HUDEP-2 (cell line): ENCODE data around the gene SV2B.
A peak's percentile ranks its signal among the peaks of the same experiment; 100 is the strongest.
"Not testable (repeated sequence)": the region's sequence is repeated elsewhere in the genome, so short reads cannot be mapped to it uniquely, and the experiment has no call there.

ENCODE experiments used
- DNase-seq, 76 experiments: peaks; one replicate each; lab custom pipeline; 2025; ENCODE audit not compliant: unreplicated experiment in 76 of 76; lab: John Stamatoyannopoulos, UW

SV2B gene

DNA sequence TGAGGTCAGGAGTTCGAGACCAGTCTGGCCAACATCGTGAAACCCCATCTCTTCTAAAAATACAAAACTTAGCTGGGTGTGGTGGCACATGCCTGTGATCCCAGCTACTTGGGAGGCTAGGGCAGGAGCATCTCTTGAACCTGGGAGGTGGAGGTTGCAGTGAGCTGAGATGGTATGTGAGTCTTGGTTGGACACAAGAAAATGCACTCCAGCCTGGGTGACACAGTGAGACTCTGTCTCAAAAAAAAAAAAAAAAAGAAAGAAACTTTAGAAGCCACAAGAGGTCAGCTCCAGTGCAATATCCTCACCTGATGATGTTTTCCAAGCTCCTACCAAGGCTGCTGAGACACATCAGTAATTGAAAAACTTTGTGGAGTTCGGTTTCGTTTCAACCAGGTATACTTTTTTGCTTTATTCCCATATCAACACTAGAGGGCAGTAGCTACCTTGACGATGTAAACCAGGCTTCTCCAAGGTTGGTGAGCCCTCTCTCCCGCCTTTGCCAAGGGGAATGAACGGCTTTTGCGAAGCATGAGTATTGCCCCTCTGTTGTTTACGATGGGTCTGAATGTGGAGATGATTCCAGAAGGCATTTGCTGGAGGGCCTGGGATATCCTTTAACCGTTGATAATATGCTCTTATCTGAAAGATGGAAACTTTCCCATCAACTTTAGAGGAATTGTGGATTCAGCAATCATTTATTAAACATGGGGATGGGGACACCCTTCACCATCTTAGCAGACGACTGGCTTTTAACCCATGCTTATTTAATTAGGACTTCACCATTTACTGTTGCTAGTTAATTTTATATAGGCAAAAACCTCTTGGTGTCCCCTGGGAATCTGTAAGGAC is 202.8 kb downstream of the SV2B start:
- DNase-seq: peak in 27 of 76 experiments; percentile 1 to 66 (median 29)

DNA sequence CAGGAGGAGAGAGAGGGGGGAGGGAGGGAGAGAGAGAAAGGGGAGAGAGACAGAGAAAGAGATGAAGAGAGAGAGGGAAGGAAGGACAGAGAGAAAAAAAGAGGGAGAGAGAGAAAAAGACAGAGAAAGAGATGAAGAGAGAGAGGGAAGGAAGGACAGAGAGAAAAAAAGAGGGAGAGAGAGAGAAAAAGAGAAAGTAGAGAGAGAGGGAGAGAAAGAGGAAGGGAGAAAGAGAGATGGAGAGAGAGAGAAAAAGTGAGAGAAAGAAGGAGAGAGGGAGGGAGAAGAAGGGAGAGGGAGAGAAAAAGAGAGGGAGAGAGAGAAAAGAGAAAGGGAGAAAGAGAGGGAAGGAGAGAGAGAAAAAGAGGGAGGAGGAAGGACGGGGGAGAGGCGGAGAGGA is 204.2 kb downstream of the SV2B start:
- no peak for DNase-seq

DNA sequence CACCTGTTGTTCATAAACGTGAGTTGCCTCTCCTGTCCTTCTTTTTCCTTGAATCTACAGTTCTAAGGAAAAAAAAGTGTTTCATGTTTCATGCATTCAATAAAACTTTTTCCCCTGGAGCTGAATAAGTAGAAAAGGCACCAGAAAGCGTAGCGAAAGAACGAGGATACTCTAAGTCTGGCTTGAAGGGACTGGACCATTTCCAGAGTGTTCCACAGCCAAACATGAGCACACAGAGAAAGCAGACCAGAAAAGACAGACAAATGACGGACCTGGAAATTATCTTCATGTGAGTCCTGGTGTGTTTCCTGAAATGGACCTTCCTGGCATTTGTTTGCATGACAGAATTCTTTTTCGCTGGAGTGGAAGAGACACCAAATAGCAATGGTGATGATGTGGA is 204.7 kb downstream of the SV2B start:
- no peak for DNase-seq

DNA sequence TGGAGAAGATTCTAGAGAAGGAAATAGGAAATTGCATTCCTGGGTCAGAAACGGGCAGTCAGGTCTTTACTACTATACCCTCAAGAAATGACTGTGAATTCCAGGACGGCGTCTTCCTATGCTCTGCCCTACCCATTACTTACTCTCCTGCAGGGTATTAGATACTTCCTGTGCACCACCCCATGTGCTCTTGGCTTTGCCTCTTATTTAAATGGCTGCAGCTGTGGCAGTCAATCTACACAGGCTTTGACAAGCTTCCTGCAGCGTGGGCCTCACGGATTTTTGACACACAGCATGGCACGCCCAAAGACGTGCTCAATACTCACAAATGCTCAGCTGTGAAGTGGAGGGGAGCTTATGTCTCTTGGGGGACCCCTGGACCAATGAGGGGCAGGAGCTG is 206.1 kb downstream of the SV2B start:
- DNase-seq: no peak

DNA sequence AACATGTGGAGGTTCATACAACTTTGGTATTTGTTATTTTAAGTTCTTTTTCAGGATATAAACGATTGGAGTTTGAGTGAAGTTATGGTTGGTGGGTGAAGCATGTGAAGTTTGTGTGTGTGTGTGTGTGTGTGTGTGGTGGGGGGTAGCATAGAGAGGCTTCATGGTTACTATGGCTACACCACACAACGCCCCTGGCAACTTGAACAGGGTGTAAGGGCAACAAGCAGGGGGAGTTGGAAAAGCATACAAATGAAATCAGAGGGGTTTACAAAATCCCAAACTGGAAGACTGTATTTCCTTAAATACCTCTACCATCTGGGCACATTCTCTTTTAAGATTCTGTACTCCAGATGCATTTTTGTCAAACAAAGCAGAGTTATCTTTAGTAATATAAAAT is 207.5 kb downstream of the SV2B start:
- no peak for DNase-seq

DNA sequence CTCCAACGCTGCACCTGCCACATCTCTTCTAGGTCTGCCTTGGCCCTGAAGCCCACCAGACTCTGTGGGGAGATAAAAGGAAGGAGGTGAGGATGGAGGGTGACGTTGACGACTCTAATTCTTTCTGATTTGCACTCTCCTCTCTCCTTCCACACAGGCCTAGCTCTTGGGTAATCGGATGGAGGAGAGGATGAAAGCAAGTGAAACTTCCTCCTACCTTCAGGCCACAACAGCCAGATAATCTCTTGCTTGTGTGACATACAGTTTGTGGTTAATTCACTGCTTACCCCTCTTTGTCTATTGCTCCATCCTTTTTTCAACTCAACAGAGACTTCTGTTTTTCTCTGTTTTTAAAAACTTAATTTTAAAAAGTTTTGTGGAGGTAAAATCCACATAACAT is 208.1 kb downstream of the SV2B start:
- DNase-seq: no peak

DNA sequence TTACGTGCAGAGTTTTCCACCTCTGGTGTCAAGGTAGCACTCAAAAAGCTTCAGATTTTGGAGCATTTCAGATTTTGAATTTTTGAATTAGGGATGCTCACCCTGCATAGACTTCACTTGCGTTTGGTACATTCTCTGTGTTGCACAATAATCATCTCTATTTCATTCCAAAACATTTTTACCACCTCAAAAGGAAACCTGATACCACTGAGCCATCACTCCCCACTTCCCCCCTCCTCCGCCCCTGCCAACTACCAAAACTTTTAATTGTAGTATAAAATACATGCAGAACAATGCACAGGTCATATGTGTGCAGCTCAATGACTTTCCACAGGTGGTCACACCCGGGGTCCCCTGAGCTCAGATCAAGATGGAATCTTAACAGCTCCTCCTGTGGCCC is 208.8 kb downstream of the SV2B start:
- no peak for DNase-seq

DNA sequence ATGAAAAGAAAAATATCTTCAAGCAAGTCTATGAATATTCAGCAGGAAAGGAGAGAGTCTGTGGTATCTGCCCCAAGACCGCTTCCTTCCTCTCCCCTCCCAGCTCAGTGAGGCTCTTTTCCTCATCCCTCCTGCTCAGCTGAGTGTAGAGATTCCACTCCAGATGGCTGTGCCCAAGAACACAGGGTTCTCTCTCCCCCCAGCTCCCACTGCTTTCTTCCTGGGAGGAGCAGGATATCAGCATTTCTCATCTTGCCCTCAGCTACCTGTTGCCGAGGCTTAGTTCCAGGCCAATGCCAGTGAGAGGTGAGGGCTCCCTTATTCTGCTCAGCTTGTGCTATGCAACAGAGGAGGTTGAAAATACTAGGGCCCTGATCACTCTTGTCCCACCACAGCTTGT is 211.9 kb downstream of the SV2B start:
- DNase-seq: no peak

DNA sequence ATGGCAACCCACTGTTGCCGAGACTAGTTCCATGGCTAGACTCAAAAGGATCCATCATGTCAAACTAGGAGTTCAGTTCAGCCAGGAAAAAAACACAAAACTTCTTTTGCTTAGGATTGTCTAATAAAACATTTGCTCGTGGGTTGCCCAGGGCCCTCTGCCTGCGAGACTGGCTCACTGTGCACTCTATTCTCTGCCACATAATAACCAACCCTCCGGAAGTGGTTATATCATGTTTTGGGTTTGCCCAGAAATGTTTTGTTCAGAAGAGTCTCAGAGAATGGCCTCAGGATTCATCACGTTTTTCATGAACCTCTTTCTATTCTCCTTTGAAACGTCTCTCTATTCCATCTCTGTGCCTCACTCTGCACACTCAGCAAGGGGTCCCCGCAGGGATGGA is 216.1 kb downstream of the SV2B start:
- no peak for DNase-seq

DNA sequence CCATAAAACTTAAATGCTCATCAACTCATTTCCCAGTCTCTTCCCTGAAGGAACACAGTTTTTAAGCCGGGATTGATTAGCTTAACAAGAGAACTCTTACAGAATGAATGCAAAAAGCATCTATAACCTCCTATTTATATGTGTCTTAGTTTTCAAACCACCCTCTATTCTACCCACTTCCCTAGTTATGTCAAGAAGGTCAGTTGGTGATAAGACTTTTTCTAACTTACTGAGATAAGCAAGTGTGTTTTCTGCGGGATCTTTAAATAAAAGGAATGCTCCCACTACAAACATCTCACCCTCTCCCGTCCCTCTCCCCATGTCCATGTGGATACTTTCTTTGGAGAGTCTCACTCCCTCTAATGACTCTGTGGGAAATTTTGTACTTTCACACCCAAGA is 218.5 kb downstream of the SV2B start:
- peak in 3 of 76 experiments; percentile 2 to 37 (median 21) for DNase-seq

DNA sequence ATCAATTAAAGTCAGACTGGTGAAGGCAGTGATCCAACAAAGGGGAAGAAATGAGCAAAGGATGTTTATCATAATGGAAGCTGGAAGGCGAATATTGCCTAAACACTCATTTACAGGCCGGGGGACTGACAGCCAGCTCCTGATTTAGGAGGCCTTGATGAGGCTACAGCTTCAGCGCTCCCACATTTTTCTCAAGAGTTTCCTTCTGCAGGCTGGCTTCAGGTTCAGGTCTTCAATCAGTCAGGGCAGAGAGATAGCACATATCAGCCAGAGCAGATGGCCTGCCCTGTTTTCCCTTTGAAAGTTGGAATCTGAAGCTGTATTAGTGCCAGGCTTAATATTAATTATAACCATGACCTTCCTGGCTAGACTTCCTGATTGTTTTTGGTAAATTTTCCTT is 218.9 kb downstream of the SV2B start:
- peak in 17 of 76 experiments; percentile 1 to 37 (median 15) for DNase-seq

DNA sequence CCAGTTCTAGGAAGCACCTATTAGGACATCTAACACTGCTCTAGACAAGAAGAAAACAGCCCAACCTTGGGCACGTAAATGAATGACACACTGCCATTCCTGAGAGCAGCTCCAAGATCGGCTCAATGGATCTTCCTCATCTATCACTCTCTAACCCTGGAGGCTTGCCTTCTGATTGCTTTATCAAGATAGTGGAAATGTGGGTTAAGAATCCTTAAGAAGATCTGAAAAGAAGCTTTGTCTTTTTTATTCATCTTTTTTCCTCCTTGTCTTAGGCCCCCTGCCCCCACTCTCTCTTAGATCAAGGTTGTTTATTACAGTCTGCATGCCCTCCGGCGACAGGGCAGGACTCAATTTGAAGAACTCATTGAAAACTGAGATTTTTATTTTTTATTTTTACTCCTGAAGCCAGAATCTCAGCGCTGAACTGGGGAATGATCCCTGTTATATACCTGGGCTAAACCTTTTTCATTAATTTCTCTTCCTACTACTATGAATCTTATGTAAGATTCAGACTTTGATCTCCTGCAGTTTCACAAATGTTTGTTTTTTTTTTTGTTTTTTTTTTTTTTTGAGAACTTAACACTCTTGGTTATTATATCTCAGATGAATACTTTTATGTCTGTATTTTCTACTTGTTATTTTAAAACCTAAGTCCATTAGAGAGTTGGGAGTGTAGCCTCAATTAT is 219.5 kb downstream of the SV2B start:
- no peak for DNase-seq

DNA sequence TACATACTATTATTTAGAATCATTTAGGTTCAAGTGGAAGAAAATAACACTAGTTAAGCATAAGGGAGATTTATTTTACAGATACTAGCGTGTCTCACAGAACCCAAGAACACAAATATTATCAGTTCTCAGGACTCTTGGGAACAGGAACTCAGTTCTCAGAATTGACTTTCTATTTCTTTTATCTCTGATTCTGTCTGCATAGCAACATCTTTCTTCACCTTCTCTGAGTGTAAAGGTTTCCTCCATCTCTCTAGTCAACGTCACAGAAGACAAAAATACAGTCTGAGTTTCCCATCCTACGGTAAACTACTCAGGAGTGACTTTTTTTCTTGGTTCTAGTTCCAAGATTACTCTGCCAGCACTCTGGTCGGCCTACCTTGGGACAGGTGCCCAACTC is 220.0 kb downstream of the SV2B start:
- DNase-seq: peak in 2 of 76 experiments; percentile 16 to 18

DNA sequence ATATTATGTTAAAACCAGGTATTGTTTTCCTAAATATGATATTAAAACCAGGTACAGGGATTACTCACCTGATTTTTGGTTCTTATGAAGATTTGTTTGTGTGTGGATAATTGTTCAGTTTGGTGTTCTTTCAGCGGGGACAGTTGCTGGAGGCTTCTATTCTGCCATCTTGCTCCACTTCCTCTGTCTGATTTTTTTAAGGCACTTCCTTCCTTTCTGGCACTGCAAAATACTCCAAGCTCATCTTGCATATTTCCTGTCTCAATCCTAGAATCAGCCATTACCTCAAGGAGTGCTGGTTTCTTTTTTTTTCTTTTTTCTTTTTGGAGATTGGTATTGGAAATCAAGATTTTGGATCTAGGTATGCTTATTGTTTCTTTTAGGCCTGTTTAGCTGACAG is 229.9 kb downstream of the SV2B start:
- no peak for DNase-seq

DNA sequence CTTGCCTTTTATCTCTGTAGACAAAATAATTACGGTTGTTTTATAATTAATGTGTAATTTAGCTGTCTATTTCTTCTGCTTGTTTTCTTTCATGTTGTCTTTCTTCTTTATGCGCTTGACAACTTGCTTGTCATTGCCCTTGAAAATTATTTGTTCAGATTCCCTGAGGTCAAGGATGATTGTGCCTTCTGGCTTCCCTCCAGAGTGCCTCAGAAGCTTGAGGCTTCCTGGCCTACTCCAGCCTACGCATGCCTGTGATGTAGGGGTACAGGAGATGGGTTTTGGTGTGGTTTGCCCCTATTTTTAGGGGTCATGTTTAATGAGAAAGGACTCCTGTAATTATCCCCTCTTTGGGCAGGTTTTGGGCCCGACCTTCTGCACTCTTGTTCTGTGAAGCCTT is 231.5 kb downstream of the SV2B start:
- no peak for DNase-seq

DNA sequence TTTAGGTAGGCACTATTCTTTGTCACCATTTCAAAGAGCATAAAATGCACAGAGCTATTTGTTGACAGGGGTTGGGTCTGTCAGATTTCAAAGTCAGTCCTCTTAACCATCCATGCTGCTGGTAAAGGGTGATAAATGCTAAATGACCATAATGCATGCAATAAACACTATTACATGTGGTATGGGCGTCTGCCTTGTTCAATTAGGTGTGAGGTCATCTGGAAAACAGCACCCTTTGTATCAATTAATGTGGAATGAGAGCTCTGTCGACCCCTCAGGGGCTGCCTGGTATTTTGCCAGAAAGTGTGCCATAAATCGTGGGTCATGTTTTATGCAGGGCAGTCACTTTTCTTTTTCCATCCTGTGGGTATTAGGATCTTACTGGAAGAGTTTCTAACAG is 235.6 kb downstream of the SV2B start:
- DNase-seq: no peak

DNA sequence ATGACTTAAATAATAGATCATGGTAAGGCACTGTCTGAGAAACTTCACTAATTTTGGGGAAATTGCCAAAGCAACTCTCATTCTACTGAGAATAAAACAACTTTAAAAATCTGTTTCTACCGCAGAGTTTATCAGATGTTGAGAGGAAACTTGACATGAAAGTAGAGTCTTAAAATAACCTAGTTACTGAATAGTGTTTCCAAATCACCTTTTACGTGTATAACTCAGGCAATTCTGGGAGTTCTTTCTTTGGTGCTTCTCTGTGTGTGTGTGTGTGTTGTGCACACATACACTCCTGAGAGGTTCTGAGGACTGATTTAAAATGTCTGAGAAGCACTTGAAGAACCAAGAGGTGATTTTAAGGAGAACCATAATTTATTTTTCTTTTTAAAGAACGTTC is 236.6 kb downstream of the SV2B start:
- no peak for DNase-seq

DNA sequence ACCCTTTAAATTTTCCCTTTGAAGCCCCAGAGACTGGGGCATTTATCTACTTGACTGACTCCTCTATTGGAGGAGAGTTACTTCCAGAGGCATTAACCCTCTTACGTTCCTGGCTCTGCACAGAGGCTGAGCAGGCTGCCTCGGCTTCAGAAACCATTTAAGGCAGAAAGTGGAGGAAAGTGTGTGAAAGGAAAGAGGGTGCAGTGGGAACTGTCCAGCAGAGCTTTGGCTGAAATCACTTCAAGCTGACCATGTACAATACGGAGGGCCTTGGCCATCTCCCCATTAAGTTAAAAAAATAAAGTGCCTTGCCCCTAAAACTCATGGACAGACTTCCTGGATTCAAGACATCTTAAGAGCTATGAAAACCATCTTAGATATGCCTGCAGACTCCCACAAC is 238.7 kb downstream of the SV2B start:
- DNase-seq: peak in 1 of 76 experiments; percentile 0

DNA sequence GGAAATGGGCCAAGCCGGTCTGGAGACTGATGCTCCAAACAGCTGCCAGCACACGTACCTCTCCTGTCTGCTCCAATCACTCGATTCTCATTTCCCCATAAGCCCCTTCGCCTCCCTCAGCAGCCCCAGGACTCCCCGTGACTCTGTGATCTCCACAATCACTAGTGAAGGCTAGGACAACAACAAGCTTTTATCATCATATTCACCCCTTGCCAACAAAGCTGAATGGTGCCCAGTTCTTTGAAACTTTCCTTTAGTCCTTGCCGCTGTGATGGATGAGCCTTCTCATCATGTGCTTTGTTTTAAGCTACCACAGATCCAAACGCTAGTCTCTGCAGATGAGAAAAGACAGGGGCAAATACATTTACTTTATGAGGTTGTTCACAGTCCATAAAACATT is 242.0 kb downstream of the SV2B start:
- no peak for DNase-seq

DNA sequence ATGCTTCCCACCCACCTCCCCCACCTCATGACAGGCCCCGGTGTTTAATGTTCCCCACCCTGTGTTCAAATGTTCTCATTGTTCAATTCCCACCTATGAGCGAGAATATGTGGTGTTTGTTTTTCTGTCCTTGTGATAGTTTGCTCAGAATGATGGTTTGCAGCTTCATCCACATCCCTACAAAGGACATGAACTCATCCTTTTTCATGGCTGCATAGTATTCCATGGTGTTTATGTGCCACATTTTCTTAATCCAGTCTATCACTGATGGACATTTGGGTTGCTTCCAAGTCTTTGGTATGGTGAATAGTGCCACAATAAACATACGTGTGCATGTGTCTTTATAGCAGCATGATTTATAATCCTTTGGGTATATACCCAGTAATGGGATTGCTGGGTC is 244.9 kb downstream of the SV2B start:
- not testable (repeated sequence) for DNase-seq

DNA sequence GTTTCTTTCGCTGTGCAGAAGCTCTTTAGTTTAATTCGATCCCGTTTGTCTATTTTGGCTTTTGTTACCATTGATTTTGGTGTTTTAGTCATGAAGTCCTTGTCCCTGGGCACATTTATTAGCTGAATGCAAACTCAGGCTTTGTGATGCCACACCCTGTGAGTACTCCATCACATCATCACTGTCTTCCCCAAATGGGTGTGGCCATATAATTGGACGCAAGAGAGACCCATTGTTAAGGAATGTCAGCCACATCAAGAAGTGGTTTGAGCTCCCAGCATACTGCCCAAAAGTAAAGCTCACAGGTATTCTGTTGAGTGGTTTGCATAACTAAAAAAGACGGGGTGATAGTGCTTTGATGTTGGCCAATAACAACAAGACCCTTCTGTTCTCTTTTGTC is 245.7 kb downstream of the SV2B start:
- no peak for DNase-seq

DNA sequence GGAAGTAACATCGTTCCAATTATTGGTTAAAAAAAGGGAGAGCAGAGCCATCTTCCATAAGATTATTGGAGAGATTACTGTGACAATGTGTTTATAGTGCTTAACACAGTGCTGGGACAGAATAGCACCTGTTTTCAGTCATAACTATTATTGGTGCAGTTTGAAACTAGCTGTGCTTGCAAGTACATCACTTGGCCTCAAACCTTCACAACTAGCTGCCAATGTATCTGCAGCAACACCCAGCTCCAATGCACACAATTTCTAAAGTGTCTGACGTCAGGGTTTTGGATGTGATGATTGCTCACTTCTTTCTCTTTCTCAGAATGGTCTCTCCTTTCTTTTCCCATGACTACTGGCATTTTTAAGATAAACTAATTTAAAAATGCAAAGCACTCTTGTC is 246.2 kb downstream of the SV2B start:
- DNase-seq: no peak
